ENCODE results near the gene EIF4H.

DNA sequence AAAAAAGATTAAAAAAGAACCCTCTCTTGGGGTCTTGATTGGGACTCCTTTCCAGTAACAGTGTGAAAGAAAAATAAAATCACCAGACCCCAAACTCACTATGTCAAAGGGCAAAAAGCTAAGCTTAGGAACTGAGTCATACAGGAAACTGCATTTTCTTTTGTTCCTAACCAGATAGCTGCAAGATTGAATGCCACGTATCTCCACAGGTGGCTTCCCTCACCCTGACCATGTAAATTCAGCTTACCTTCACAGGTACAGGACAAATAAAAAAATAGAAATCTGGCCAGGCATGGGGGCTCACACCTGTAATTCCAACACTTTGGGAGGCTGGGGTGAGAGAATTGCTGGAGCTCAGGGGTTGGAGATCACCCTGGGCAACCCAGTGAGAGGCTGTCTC is 32.5 kb upstream of the EIF4H start:
- TF ChIP-seq, protein P1, sequence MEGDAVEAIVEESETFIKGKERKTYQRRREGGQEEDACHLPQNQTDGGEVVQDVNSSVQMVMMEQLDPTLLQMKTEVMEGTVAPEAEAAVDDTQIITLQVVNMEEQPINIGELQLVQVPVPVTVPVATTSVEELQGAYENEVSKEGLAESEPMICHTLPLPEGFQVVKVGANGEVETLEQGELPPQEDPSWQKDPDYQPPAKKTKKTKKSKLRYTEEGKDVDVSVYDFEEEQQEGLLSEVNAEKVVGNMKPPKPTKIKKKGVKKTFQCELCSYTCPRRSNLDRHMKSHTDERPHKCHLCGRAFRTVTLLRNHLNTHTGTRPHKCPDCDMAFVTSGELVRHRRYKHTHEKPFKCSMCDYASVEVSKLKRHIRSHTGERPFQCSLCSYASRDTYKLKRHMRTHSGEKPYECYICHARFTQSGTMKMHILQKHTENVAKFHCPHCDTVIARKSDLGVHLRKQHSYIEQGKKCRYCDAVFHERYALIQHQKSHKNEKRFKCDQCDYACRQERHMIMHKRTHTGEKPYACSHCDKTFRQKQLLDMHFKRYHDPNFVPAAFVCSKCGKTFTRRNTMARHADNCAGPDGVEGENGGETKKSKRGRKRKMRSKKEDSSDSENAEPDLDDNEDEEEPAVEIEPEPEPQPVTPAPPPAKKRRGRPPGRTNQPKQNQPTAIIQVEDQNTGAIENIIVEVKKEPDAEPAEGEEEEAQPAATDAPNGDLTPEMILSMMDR (IDR thresholded peaks at IDR 0.05) = no peak
- no peak for TF ChIP-seq POLR2A (IDR thresholded peaks at IDR 0.05)
